Measurements from ENCODE around the gene KRT14.

GRCh38 chr17:41555105-41555887 lies 31.4 kb downstream of the KRT14 start:
- TF ChIP-seq CTCF (conservative IDR thresholded peaks at IDR 0.05; ENCODE audit: low read depth in 2 of 2) (no peak), ZNF114 (CRISPR knock-in tag; IDR thresholded peaks at IDR 0.05) (no peak), EZH2phosphoT487 (IDR thresholded peaks at IDR 0.05; ENCODE audit: unreplicated experiment) (no peak), POLR2AphosphoS5 (IDR thresholded peaks at IDR 0.05; ENCODE audit: low read depth) (no peak), REST (IDR thresholded peaks at IDR 0.05; ENCODE audit: unreplicated experiment) (no peak), EZH2 (IDR thresholded peaks at IDR 0.05; ENCODE audit: low read depth, unreplicated experiment) (no peak), STAT1 (IDR thresholded peaks at IDR 0.05; ENCODE audit: unreplicated experiment) (no peak)
